Iris pigment epithelial cell (primary cell): Measurements from ENCODE around the gene ZNF532.
"Not testable (repeated sequence)": the region's sequence is repeated elsewhere in the genome, so short reads cannot be mapped to it uniquely, and the experiment has no call there.

Experiments
- DNase-seq: peaks from one replicate; pipeline ENCODE4 v3.0.0-alpha.2; 2011; ENCODE audit warnings: low read depth

The ZNF532 gene

GRCh38 chr18:59008302-59008974, 143.8 kb downstream of the ZNF532 start:
- DNase-seq = peak; percentile 66

DNA sequence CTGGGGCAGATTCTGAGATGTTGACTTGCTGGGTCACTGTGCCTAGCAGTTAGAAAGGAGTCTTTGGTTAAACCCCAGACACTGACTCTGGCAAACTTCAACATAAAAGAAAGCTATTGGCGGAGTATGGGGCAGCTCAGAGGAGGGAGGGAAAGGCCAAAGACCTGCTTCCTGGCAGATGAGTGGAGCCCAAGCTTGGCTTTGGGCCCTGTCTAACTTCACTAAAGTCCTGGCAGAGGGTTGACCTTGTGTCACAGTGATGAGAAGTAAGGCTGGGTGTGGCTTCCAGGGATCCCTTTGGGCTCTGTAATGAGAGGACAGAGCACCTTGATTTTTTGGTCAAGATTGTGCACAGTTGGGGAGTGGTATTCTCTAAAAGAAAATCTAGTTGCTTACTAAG, 145.2 kb downstream of the ZNF532 start:
- no peak for DNase-seq

DNA sequence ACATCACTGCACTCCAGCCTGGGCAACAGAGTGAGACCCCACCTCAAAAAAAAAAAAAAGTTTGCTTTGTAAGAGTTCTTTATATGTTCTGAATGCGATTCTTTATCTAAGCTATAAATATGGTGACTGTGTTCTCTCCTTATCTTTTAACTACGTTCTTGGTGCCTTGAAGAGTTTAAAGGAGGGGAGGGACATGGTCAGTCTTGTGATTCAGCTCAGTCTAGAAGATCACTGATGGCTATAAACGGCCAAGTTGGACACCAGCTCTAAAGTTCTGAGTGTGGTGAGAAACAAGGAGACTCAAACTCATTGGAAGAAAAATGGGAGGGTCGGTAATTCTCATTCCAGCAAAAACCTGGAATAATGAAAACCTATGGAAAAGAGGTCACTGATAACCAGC, 146.6 kb downstream of the ZNF532 start:
- DNase-seq = no peak

- no peak for DNase-seq
These were observed 147.1 kb downstream of the ZNF532 start for GRCh38 chr18:59011786-59012185.

DNA sequence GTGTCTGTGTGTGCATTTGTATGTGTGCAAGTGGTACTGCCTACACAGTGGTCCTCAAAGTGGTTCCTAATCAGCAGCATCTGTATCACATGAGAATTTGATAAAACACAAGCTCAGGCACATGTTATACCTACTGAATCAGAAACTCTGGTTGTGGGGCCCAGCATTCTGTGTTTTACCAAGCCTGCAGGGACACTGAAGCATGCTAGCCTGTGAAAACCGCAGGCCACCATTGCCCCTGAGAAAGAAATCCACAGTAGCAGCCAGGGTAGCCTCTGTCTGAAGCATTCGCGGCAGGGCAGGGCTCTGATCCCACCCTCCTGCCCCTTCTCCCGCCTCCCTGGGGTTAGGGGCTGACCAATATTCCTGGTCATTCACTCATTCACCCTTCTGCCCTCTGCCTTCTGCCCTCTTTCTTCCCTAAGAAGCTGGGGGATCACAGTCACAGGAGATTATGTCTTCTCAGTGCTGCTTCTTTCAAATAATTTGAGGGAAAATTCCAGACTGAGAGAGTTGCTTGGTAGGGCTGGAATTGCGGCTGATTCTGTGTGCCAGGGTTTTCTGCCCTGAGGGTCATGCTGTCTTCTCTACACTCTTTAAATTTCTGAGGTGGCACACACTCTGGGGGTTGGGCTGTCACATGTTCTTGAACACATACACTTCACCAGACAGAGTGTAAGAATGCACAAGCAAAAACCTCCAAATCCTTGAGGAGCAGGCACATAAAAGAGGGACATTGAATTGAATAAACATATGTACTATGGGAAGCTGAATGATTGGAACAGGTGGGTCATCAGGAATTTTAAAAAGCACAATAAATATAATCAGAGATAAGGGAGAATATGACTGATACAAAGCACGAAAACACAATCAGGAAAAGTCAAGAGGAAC, 148.4 kb downstream of the ZNF532 start:
- no peak for DNase-seq

GRCh38 chr18:59013744-59014143, 149.1 kb downstream of the ZNF532 start:
- no peak for DNase-seq

GRCh38 chr18:59015531-59016152, 151.0 kb downstream of the ZNF532 start:
- DNase-seq = no peak

GRCh38 chr18:59021500-59021899, 156.8 kb downstream of the ZNF532 start:
- no peak for DNase-seq

DNA sequence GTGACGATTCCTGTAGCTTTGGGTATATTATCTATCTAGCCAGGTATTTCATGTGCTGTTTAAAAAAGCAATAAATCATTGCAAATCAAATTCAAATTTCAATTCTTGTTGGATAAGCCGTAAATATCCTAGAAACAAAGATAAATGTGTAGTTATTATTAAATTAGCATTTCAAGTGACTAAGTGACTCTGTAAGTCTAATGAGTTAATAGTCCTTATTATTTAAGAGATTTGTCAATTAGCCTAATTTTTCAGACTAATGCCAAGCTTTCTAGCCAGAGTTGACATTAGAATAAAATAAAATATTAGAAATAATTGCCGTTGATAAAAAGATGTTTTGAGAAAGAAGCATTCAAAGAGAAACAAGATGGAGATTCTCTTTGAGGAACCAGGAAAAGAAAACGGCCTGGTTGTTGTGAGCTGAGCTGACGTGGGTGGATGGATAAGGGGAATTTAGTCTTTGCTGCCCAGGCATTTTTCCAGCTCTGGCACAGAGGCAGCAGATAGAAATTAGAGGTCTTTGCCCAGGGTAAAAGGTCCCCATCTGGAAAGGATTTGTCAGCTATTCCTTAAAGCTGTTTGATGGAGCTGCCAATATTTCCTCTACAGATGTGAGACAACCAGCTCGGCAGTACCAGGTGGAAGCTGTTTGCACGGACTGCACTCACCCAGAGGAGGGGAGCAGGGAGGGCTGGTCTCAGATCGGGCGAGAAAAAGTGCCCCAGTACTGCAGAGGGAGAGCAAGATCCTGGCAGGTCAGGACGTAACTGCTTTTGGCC, 157.7 kb downstream of the ZNF532 start:
- peak; percentile 19 for DNase-seq

DNA sequence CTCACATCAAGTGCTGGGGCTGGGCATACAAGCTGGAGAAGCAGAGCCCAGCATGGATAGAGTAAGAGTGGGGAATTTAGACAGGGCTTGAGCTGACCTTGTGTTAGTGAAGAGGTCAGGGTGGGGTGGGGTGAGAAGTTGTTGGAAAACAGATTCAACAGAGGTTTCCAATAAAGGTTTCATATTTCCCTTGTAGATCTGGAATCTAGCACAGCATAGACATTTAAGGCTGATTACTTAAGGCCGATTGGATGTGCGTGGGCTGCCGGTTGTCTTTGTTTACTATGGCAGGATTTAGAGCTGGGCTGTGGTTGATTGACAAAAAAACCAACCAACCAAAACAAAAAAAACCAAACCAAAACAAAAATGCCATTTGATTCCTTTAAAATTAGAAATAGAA, 160.2 kb downstream of the ZNF532 start:
- peak; percentile 91 for DNase-seq

- not testable (repeated sequence) for DNase-seq
These were observed 160.9 kb downstream of the ZNF532 start for GRCh38 chr18:59025532-59025931.

GRCh38 chr18:59026364-59026763, 161.7 kb downstream of the ZNF532 start:
- no peak for DNase-seq

- no peak for DNase-seq
These were observed 162.2 kb downstream of the ZNF532 start for GRCh38 chr18:59026831-59027410.

DNA sequence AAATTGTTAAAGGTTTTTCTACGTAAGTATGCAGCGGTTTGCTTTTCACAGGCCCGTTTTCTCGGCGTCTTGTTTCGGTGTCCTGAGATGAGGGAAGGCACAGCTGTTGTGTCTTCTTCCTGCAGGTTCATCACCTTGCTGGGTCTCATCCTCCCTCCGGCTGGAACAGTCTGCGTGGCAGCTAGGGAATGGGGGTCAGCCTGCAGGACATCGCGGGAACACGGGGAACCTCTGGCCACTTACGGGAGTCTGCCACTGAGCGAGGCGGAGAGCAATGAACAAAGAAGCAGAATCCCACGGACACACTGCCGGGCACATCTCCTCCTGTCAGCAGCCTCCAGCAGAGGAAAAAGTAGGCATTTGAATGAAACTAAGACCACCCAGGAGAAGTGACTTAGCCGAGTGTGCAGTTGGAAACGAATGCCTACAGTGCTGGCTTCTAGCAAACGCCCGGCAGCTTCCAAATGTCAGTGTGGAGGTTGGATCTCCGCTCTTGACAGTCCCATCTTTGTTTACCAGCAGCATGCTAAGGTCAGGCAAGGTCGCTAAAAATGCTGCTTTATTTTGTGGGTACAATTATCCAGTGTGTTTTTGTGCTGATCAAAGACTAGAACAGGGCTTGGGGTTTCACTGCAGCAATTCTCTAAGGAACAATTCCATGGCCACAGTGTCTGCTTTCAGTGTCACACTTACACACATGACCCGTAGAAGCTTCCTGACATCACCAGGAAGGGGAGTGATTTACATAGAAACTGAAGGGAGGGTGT, 165.2 kb downstream of the ZNF532 start:
- no peak for DNase-seq

- no peak for DNase-seq
These were observed 167.6 kb downstream of the ZNF532 start for GRCh38 chr18:59032308-59032707.

DNA sequence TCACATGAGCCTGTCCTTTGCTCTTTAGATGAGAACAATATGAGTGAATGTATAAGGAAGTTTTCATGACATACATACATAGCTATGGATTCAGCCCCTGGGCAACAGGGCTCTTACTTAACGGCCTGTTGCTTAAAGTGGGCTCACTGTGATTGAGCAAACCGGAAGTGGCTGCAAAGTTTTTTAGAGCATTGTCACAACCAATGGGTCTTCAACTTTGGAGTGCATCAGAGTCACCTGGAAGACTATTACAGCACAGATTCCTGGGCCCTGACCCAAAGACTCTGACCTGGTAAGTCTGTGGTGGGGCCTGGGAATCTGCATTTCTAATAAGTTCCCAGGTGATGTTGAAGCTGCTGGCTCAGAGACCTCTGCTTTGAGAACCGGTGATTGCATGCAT, 168.7 kb downstream of the ZNF532 start:
- DNase-seq = peak; percentile 37

- DNase-seq = no peak
These were observed 169.3 kb downstream of the ZNF532 start for GRCh38 chr18:59033974-59034373.

GRCh38 chr18:59035591-59035990, 170.9 kb downstream of the ZNF532 start:
- DNase-seq = no peak
